A673 (cell line): Measurements from ENCODE around the gene RPS6KA2. TPM values are rescaled to one million over a fixed set of nuclear protein-coding genes. Genes with fewer than 3 reads are reported as not detected.

Experiments
- BruUV-seq: library from RNA; stranded (reverse); fragments of 400-500 nt; replicated peaks from 2 replicates; lab custom pipeline; 2021; lab: Mats Ljungman, UMichigan
- CTCF ChIA-PET: fragments of 300-600 bp; sonication (Branson Sonifier 250); formaldehyde crosslinking; loops from one replicate; lab custom pipeline; 2022; ENCODE audit warnings: antibody characterized with exemption; lab: Charles Lee
- POLR2A ChIA-PET: fragments of 300-600 bp; sonication (Branson Sonifier 250); formaldehyde crosslinking; loops from one replicate; lab custom pipeline; 2022; ENCODE audit warnings: antibody characterized with exemption; ENCODE audit not compliant: low non-redundant PET; lab: Charles Lee
- DNase-seq: peaks from one replicate; pipeline ENCODE4 v3.0.0-alpha.2; 2015; ENCODE audit warnings: low spot score
- H3K27ac ChIP-seq: fragments of 200-600 bp; sonication (generic); 2 replicates; pipeline ENCODE4 v1.5.1; 2016; ENCODE audit warnings: mixed run types, low read depth, mild to moderate bottlenecking, mixed read lengths, antibody characterized with exemption, low read length; ENCODE audit not compliant: poor library complexity, severe bottlenecking
- H3K27me3 ChIP-seq: fragments of 200-600 bp; sonication (generic); replicated peaks from 2 replicates; pipeline ENCODE4 v1.6.1; 2017; ENCODE audit warnings: mixed run types, low read depth, mild to moderate bottlenecking, mixed read lengths, antibody characterized with exemption, low read length; ENCODE audit not compliant: insufficient read depth, poor library complexity
- H3K36me3 ChIP-seq: fragments of 200-600 bp; sonication (generic); 2 replicates; pipeline ENCODE4 v1.6.1; 2016; ENCODE audit warnings: mixed run types, mild to moderate bottlenecking, mixed read lengths, antibody characterized with exemption, low read length; ENCODE audit not compliant: insufficient read depth, poor library complexity, severe bottlenecking
- H3K4me1 ChIP-seq: fragments of 200-600 bp; sonication (generic); 2 replicates; pipeline ENCODE4 v1.6.1; 2017; ENCODE audit warnings: mixed run types, mild to moderate bottlenecking, mixed read lengths, antibody characterized with exemption, low read length; ENCODE audit not compliant: insufficient read depth, poor library complexity, severe bottlenecking
- H3K4me3 ChIP-seq: fragments of 200-600 bp; sonication (generic); 2 replicates; pipeline ENCODE4 v1.5.1; 2016; ENCODE audit warnings: low read depth, mixed run types, mild to moderate bottlenecking, mixed read lengths, low read length; ENCODE audit not compliant: poor library complexity, severe bottlenecking
- H3K9me3 ChIP-seq: fragments of 200-600 bp; sonication (generic); 2 replicates; pipeline ENCODE4 v1.6.1; 2016; ENCODE audit warnings: mixed run types, low read depth, mild to moderate bottlenecking, mixed read lengths, antibody characterized with exemption, low read length; ENCODE audit not compliant: poor library complexity, severe bottlenecking
- CTCF ChIP-seq: fragments of 300-800, 200-600 bp; sonication (generic); conservative IDR thresholded peaks from 2 replicates; pipeline ENCODE4 v1.5.1; 2017; ENCODE audit warnings: low read depth, mild to moderate bottlenecking, antibody characterized with exemption, low read length, moderate library complexity, mixed read lengths
- EZH2 ChIP-seq: fragments of 200-600 bp; sonication (generic); IDR thresholded peaks from 2 replicates; pipeline ENCODE4 v1.6.1; 2017; ENCODE audit warnings: borderline replicate concordance, low read depth, mild to moderate bottlenecking, mixed read lengths, antibody characterized with exemption, low read length; ENCODE audit not compliant: poor library complexity, severe bottlenecking
- intact Hi-C: fragments of 100-400 bp; cut with micrococcal nuclease; formaldehyde crosslinking; loops from one replicate; pipeline ENCODE4 v1.10.0; 2022; ENCODE audit not compliant: unreplicated experiment
- total RNA-seq: library from RNA; stranded (reverse); gene quantifications from 2 replicates; pipeline ENCODE4 v1.2.3, GENCODE V29; 2021

Gene RPS6KA2
- total RNA-seq, 1 experiment from 2014 or later = 30.1 TPM

DNA sequence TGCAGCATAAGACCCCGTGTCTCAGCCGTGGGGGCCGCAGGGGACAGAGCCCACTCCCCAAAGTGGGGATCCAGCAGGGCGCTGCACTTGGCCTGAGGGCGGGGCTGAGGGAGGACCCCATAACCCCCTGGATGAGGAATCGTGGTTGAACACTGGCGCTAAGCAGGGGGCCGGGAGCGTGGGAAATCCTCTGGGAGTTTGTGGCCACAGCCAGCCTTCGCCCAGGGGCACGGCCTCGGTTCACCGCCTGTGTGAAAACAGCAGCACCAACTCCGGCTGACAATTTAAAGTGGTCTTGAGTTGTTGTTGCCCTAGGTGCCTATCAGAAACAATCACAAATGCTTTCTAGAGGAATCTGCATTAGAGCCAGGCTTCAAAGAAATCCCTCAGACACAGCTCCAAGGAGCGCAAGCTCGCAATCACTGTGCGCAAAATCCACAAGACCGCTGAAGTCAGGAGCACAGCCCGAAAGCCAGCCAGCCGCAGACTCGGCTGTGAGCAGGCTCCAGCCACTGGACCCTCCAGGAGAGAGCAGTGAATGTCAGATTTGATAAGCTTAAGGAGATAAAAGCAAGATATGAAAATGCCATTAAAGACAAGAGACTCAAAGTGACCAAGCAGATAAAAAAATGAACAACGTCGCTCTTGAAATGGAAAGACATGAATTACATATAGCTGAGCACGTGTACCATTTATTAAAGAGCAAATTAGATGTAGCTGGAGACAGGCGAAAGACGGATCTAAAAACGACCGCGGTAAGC lies 10.9 kb upstream of the RPS6KA2 start:
- peaks cover 34% of the 10 kb centered on the region for H3K4me1 ChIP-seq
- intact Hi-C loops = no loop called here
- ChIA-PET CTCF (no interaction called here), POLR2A (interaction anchor here (0.7 kb wide), 1 partner anchor 13 kb away, joined by 10 read pairs; no protein-coding TSS in a partner anchor)
- no peak for TF ChIP-seq EZH2
- TF ChIP-seq CTCF = no peak
- H3K4me3 ChIP-seq = no peak overlapping the region
- no TSS peak for BruUV-seq
- H3K27ac ChIP-seq = no peak overlapping the region
- DNase-seq = no peak
- H3K27me3 ChIP-seq = no peaks in the 10 kb centered on the region
- no peaks in the 10 kb centered on the region for H3K36me3 ChIP-seq
- no peaks in the 10 kb centered on the region for H3K9me3 ChIP-seq

- no peak for TF ChIP-seq CTCF
- no peak for TF ChIP-seq EZH2
- ChIA-PET CTCF (no interaction called here), POLR2A (no interaction called here)
- intact Hi-C loops = no loop called here
- no TSS peak for BruUV-seq
- Histone ChIP-seq H3K36me3 (no peaks in the 10 kb centered on the region), H3K27ac (no peak overlapping the region), H3K4me3 (no peak overlapping the region), H3K4me1 (peaks cover 34% of the 10 kb centered on the region), H3K27me3 (no peaks in the 10 kb centered on the region), H3K9me3 (no peaks in the 10 kb centered on the region)
- no peak for DNase-seq
Observed at GRCh38 chr6:166636934-166637333, 9.9 kb upstream of the RPS6KA2 start.

GRCh38 chr6:166636191-166636933 lies 9.3 kb upstream of the RPS6KA2 start:
- CTCF ChIA-PET = no interaction called here
- no peak for TF ChIP-seq CTCF
- no peak for TF ChIP-seq EZH2

More at GRCh38 chr6:166636191-166636933, 9.3 kb upstream of the RPS6KA2 start:
- intact Hi-C loops = no loop called here
- Histone ChIP-seq H3K27me3 (no peaks in the 10 kb centered on the region), H3K9me3 (no peaks in the 10 kb centered on the region), H3K36me3 (no peaks in the 10 kb centered on the region), H3K4me3 (no peak overlapping the region), H3K4me1 (peaks cover 34% of the 10 kb centered on the region), H3K27ac (no peak overlapping the region)
- DNase-seq = no peak
- BruUV-seq = no TSS peak
- POLR2A ChIA-PET = no interaction called here
